NOMO-1 treated with dmso at 0.1 percent for 144 hours (cell line): Measurements from ENCODE around the gene CTNNBL1.

Experiments
- DNase-seq: peaks from one replicate; lab custom pipeline; 2025; ENCODE audit not compliant: unreplicated experiment; lab: John Stamatoyannopoulos, UW

CTNNBL1 gene

DNA sequence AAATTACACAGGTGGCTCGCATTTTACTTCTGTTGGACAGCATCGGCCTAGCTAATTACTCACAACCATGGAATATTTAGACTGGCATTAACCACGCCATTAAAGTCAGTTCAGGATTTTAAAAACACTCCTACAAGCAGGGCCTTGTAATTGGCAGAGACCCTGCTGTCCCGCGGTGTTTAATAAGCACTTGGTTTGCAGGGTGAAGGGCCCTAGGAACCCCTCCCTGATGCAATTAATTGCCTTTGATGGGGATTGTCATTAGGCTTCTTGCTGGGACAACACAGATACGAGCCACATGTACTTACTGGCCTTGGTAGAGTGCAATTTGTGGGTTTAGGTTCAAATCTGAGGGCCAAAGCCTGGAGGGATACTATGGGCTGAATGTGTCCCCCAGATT lies 201.3 kb downstream of the CTNNBL1 start:
- DNase-seq, result no peak

DNA sequence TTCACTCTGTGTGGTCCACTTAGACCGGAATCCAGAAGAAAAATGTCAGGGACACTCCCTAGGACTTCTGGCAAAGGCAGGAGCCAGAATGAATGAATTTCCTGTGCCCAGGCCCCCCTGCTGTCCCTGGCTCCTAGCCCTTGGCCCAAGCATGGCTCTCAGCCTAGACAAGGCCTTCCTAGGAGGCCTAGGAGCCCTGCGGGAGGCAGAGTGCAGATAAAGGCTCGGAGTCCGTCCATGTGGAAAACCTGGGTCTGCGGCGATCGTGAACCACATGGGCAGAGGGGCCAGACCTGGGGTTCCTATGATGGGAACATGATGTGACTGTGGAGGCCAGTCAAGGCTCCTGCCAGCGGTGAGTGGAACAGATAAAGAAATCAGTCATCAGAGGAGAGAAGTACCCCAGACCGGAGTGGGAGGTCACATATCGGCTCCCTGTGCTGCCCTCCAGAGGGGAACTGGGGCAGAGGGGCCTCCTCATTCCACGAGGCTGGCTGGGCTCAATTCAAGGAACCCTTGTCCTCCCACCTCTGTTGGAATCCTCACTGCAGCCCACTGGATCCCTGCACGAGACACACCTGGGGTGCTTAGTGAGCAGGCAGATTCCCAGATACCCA lies 203.2 kb downstream of the CTNNBL1 start:
- DNase-seq, result no peak

DNA sequence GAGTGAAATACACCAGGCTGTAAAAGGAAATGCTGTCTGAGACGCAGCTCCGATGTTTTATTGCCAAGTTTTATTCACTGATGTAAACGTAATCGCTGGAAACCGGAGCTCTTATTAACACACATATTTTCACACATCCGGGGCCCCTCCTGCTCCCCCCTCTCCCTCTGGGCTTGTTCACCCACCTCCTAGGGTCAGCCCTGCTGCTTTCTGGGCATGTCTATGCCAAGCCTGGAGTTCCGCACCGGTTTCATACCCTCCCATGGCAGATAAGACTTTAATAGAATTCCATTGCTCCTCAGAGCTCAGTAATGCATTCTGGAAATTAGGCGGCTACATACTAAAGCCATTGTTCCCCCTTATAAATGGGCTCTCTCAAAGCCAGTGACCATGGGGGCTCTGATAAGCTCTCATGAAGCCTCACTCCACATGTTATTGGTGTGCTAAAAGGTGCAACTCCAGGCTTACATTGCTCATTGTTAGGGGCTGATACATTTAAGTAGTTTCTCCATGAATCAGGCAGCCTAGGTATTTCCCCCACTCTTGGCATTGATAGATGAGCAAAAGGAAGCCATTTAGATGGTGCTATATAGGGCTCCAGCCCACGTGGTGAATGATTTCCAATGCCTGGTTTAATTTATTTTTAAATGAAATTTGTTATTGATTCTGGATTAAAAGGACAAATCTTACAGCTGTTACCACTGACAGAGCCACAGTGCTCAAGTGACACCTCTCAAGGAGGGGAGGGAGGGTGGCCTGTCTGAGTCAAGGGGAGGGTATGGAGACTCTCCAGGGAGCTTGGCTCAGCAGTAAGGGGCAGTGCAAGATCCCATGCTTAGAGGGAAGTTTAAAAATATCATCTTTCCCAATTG lies 204.6 kb downstream of the CTNNBL1 start:
- DNase-seq, result no peak

DNA sequence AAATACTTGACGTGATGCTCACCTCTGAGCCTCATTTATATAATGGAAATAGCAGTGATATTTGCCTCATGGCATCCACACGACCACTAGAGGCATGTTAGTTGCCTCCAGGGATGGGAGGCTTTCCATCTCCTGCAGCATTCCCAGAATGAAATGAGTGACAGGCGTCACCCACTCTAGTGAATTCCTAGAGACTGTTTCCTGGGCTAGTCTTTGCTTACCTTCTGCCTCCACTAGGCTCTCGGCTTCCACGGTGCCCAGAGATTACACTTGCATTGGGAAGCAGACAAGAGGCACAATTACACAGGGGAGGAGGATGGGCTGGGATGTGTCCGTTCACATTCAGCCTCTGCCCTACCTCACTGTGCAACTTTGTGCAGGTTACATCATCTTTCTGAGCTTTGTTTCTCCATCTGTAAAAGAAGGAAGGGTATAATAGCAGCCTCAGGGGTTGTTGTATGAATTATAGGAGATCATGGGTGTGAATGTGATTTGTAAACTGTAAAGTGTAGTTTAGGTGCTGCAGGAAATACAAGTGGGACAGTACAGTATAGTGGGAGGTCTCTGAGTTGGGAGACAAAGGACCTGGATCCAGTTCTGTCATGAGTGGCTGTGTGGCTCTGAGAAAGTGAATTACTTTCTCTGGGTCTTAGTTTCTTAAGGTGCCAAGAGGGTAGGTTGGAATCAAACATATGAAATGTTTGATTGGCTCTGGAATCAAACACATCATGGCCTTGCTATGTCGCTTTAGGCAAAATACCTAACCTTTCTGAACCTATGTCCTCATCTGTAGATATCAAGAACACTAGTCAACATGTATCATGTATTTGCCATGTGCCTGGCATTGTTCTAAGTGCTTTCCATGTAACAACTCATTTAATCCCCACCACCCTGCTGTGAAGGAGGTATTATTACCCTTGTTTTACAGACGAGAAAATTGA lies 205.5 kb downstream of the CTNNBL1 start:
- DNase-seq, result no peak

DNA sequence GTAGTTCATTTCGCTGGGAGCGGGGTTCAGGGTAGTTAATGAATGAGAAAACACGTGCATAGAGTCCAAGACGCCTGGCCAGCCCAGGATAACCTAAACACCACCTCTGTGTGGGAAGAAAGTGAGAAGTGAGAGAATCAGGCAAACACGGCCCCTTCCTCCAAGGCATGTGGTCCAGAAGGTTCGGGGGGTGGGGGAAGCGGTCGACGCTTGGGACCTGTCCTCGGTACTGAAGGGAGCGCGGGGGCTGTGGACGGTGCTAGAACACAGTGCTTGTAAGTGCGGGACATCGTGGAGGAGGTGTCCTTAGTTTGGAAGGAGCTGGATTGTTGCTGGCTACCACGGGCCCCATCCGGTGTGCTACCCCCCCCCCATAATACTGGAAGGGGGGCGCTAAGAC lies 207.4 kb downstream of the CTNNBL1 start:
- DNase-seq, result no peak

DNA sequence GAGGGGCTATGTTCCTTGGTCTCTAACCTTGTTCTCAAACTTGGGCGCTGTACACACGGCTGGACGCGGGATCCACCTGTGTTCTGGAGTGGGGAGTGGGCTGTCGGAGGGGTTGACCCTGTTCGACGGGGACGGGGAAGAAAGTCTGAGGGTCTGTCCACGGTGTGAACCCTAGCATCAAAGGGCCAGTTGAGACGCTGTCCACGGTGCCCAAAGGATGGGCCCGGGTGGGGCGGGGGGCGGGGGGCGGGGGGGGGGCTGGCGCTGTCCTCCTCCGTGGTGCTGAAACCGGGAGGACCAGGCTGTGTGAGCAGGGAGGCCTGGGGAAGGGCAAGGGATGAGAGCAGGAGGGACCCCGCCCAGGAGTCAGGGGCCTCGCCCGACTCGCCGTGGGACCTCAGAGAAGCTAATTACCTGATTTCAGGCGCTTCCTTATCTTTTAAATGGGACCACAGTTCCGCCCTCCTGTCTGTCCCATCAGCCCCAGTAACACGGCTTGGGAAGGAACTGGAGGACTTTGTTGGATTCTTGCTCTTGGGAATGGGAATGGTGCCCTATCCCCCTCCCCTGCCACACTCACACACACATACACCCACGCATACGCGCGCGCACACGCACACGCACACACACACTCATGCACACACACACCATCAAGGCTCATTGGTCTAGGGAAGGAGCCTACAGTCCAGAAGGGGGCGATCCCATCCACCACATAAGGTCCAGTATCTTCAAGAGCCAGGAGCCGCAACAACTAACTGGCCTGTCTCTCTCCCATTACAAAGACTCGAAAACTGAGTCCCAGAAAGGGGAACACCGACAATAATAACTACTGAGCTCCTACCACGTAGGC lies 208.0 kb downstream of the CTNNBL1 start:
- peak; percentile 37 for DNase-seq

DNA sequence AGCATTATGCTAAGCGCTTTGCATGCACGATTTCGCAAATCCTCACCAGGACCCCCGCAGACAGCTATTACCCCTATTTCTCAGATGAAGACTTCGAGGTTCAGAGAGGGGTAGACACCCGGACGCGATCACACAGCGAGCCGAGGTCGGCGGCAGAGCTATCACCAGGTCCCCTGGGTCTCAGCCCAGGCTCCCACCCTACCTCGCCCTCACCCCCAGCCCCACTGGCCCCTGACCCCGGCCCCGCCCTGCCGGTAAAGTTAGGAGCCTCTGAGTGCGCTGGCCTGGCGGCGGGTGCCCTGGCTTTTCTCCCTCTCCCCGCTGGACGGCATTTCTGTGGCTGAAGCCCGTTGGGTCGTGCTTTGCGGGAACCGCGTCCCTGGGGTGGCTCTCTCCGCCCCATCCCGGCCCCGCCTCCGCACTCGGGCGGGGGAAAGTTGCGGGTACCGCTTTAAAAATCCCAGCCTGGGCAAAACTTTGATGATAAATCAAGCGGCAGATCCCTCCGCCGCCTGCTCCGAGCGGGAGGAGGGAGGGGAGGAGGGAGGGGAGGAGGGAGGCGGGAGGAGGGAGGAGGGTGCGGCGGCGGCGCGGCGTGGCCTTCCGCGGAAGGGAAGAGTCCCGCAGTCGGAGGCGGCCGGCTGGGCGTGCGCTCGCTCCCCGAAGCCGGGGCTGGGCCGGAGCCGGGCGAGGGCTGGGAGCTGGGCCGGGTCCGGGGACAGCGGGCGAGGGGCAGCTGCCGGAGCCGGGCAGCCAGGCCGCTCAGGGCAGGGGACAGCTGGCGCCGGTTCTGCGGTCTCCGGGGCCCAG lies 208.9 kb downstream of the CTNNBL1 start, which contains the start of gene VSTM2L:
Gene VSTM2L, plus strand, starts transcription at position 624 of the 810 bp plus-strand sequence. CDS start 224 bp downstream, outside the sequence.
- DNase-seq, result no peak

DNA sequence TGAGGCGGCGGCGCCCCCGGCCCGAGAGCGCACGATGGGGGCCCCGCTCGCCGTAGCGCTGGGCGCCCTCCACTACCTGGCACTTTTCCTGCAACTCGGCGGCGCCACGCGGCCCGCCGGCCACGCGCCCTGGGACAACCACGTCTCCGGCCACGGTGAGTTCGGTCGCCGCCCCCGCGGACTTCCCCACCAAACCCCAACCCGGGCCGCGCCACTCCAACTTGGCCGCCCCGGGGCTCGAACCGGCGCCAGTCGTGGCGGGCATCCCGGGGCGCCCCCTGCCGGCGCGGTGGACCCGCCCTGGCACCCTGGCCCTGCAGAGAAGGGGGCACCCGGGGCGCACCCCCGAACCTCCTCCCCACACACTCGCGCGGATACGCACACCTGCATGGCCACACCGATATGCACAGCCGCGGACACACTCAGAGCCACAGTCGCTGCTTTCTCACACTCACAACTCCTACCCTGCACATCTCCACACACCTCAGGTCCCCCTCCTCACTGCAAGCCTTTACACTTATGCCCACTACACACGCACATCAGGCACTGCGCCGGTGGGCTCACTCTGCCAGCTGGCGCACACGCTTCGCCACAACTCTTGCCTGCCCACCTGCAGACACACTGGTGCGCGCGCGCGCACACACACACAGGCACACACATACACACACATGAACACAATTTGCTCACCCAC lies 209.6 kb downstream of the CTNNBL1 start:
- DNase-seq, result no peak

DNA sequence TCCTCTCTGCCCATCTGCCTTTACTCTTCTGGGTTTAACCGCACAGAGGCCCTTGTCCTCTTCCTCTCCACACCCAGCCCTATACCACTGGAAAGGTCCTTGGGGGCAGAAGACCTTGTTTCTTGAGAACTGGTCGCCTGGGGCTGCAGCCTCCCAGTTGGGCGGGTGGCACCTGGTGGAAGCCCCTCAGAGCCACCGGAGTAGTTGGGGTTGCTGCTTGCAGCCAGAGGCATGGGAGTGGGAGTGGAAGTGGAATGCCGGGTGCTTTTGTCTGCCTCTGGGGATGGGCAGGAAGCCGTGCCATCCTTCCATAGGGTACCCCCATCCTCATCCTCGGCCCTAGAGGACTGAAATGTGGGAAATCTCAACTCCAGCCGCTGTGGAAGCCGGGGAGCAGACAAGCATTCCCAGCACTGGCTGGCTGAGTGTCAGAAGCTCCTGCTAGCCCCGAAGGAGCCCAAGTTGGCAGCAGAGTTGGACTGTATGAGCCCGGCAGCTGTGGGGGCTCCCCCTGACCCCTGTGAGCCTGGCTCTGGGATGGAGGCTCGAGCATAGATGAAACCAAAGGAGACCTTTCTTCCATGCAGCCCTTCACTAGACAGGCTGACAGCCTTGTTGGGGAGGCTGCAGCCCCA lies 210.3 kb downstream of the CTNNBL1 start:
- DNase-seq, result no peak

DNA sequence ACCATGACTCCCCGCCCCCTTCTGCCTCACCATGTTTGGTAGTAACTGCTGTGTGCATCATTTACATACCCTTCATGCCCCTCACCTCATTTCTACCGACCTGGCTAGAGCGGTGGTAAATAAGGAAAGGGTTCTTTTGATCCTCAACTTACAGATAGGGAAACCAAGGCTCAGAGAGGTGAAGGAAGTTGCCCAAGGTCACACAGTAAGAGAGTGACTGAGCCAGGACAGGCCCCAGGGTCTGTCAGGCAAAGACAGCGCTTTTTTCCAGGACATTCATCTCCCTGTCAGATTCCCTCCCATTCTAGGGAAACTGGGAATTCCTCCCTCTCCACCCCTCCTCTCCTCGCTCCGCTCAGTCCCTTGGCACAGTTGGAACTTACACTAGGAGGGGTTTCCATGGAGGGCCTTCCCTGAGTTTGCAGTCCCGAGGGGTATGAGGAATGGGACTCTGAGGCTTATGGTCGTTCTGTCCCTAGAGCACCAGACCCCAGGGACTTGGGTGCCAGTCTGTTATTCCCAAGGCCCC lies 211.1 kb downstream of the CTNNBL1 start:
- no peak for DNase-seq

DNA sequence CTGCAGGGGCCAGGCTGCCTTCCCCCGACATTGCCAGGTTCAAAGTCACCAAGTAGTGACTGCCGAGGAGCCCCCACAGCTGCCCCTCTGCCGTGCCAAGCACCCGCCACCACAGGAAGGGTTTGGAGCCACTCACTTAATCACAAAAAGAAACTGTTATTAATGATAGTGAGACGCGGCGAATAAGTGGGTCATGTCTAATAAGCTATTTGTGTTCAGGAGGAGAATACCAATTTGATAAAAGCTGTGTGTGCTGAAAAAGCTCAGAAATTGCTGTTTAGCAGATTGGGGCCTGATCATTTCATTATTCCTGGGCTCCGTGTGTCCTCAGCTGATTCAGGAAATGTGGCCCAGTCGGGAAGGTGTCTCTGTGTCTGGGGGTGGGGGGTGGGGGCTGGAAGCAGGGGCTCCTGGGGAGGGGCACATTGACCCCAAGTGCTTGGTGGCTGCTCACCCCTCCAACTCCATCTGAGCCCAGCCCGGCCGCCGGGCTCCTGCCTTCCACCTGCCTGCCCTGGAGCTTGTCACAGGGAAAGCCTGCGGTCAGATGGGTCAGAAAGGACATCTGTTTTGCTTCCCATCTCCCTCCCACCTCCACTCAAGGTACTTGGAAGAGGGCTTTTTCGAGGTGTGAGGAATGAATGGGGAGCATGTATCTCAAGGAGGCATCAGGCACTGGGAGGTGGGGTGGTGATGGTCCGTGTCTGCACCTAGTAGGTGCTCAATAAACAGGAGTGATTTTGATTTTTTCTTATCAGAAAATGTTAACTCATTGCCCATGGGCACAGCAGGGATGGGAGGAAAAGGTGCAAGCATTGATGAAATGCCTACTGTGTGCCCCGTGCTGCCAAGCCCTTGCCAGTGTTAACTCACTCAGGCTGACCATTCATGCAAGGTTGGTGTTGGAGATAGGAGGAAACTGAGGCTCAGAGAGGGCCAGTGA lies 212.1 kb downstream of the CTNNBL1 start:
- DNase-seq, result no peak

DNA sequence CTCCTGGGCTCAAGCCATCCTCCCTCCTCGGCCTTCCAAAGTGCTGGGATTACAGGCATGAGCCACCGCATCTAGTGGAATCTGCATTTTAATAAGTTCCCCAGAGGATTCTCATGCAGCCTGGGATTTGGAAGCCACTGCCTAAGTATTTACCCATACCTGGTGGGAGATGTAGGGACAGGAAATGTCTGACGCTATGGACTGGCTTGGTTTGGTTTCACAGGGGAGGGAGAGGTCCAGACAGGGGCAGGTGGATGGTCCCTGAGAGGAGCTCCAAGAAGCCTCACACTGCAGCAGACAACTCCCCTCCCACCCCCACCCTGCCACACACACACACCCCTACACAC lies 213.5 kb downstream of the CTNNBL1 start:
- no peak for DNase-seq

DNA sequence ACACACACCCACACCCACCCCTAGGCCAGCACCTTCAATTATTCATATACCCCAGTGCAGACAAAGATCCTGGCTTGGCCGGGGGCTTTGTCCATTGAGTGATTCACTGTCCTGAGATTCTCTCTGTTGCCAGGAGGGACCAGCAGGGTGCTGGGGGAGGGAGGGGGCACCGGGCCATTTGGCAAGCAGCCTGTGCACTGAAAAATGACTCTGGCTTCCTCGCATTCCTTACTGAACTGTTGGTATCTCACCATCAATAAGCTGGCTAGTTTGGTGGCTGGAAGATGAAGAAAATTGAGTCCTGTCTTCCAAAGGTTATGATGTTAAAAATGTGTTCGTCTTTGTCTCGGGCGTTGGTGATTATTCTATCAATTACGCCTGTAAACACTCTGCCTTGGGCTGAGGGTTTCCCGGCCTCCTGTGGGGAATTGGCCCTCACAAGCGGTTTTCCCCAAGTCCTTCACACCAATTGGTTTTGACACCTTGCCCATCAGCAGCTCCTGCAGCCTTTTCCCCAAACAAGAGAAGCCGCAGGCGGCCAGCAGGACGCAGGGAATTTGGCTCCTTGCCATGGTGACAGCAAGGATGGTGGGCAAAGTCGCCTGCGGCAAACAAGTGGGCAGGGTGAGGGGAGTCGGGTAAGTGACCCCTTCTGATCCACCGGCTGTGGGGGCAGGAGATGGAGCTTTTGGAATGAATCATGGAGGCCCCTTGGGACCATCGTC lies 214.0 kb downstream of the CTNNBL1 start:
- no peak for DNase-seq

DNA sequence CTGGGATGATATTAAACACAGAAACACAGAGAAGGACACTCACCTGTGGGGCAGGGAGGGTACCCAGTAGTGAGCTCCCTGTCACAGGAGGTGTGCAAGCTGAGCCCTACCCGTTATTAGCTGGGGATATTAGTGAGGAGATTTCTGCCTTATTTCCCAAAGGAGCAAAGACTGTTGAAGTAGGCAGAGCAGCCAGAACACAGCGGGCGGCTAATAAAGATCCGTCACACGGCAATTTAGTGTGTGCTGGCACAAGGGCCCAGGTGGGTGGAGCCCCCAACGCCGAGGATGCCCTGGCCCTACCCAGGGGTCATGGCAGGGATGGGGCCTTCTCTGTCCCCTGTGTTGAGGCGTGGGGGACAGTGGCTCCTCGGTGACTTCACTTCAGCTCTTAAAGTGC lies 217.4 kb downstream of the CTNNBL1 start:
- DNase-seq, result no peak

DNA sequence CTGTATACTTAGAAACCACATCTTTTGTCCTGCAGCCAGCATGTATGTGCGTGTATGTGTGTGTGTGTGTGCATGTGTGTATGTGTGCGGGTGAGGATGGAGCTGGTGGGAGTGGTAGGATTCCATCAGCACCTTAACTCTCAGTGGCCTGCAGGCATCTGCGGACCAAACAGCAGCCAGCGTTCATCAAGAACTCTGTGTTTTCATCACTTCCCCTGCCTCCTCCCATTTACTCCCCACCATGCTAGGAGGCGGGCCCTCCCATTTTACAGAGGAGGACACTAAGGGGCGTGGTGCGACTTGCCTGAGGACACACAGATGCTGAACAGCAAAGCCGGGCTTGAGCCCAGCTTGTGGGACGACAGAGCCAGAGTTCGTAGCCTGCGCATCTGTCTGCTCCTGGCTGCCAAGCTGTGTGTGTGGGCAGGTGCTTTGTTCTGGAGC lies 218.0 kb downstream of the CTNNBL1 start:
- no peak for DNase-seq

DNA sequence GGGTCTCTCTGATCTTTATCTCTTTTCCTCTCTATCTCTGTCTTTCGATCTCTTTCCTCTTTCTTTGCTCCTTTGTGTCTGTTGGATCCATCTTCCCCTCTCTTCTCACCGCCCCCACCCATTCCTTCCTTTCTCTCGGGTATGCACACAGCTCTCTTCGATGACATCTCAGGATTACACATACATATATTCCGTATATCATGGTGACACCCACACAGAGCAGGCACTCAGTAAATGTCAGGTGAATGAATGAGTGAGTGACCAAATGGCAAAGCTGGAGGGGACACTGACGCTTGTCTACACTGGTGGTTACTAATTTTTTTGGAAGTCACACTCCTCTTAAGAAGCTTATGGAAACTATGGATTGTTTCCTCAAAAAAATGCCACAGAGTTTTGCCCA lies 219.0 kb downstream of the CTNNBL1 start:
- no peak for DNase-seq
